Measurements from ENCODE around the gene KMT5C.
A peak's percentile ranks its signal among the peaks of the same experiment; 100 is the strongest.

The KMT5C gene

DNA sequence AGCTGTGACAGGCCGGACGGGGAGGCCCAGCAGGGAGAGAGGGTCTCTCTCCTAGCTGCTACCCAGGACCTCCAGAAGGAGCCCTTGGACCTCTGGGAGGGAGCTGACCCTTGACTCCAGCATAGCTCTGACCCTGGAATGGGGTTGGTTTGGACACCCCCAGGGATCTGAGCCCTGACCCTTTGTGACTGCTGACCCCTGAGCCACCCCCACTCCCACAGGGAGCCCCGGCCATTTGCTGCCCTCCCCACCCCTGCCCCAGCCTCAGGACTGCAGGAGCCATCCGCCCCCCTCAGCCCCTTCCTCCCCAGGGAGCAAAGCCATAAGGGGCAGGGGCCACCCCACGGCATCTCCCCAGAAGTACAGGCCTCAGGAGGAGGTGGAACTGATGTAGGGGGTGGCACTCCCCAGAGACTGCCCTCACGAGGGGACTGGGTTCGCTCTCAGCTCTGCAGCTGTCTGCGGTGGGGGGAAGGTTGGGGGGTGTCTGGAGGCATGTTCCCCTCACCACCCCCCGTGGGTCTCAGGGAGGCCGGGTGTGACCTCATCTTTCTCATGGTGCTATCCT, 7.8 kb downstream of the KMT5C start:
- DNase-seq (ENCODE audit: low spot score), result no peak

DNA sequence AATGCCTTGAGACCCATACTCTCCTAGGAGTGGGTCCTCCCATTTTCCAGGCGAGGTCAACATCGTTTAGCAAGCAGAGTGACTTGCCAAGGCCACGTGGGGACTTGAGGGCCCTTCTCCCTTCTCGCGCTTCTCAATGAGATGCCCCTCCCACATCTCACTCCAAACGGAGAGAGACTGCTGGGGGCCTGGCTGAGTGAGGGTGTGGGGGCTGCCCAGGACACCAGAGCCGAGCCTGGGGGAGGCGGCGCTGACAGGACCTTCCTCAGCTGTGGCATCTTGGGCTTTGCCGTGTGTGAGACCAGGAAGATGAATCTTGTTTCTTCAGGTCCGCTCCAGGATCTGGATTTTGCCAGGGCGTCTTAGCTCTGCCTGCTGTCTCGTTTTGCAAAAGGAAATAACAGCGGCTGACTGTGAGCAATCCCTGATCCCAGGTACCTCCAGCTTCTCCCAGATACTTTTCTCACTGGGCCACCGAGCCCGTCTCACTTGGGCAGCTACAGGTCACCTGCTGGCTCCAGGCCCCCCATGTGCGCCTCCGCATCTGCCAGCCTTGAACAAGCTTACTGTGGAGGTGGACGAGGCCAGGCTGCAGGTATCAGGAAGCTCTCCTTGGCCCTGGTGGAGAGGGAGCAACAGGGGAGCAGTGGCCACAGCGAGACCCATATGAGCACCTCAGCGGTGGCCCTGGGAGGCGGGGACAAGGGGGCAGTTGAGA, 8.8 kb downstream of the KMT5C start:
- DNase-seq (ENCODE audit: low spot score), result no peak

DNA sequence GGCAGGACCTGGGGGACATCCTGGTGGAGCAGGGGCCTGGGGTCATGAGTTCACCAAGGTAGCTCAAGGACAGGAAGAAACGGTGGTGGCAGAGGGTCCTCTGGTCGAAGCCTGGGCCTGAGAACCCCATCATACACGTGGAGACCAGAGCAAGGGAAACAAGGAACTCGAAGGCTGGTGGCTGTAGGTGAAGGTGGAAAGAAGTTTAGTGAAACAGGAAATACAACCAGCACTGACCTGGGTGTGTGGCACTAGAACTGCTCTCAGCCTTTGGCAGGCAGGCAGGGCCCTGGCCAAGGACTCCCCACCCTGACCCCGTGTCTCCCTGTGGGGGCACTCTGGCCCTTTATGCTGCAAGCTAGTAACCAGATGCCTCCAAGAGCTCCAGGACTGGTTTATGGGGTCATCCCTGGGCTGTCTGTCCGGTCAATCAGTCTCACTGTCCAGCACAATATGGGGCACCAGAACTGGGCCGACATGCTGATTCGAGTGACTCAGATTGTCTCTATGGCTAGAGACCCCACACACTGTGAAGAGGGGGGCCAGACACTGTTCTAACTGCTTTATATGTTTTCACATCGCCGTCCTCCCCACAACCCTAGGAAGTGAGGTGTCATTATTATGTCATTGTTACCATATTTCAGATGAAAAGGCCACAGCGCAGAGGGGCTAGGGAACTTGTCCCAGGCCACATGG, 11.1 kb downstream of the KMT5C start:
- DNase-seq (ENCODE audit: low spot score), result no peak

DNA sequence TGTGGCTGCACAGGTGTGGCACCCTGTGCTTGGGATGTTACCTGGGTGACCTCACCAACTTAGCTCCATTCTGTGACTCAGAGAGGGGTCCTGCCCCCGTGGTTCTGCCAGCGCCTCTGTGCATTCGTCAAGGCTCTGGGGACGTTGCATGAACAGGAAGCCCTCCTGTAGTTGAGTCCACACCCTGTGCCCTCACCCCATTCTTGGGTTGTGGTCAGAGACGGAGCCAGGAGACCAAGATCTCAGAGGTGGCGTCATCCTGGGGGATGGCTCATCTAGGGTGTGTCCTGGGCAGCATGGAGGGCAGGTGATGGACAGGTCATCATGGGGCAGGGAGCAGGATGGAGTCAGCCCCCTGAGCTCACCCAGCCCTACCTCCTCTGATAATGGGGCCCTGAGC, 12.4 kb downstream of the KMT5C start:
- no peak for DNase-seq (ENCODE audit: low spot score)

DNA sequence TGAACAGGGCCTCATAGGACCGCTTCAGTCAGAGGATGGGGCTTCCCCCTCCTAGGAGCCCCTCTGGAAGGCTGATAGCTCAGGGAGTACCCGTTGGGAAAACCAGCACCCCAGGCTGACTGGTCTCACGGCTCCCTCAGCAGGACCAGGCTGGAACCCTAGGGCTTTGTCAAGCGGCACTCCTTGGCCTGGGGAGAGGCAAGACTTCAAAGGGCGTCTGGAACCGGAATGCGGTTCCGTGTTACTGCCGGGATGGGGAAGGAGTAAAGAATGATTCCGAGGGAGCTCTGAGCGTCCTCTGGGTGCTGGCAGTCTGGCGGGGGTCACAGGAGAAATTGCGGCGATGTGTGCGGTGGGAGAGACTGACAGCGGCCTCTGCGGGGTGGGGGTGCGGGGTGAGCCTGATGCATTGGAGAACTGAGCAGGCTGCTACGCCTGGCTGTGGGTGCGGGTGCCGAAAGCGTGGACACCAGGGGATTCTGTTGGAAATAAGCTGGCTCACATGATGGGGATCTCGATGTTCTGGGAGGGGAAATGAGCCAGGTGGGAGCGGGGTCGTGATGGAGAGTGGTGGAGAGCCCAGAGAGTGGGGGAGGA, 13.0 kb downstream of the KMT5C start:
- no peak for DNase-seq (ENCODE audit: low spot score)

DNA sequence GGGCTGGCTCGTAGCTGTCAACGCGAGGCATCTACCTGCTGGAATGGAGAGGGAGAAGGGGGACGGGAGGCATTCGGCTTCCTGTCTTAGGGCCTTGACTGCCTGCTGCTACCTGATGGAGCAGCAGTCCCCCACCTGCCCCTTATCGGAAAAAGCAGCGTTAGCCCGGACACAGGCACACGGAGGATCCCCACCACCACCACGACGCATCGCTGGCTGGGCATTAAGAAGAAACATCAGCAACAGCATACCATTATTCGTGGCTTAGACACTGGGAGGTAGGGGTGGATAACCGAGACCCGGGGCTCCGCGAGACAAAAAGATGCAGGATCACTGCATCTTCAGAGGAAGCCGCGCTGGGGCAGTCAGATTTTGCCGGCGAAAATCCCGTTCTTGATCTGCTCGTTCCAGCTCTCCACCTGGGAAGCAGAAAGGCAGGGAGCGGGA, 13.7 kb downstream of the KMT5C start:
- no peak for DNase-seq (ENCODE audit: low spot score)

DNA sequence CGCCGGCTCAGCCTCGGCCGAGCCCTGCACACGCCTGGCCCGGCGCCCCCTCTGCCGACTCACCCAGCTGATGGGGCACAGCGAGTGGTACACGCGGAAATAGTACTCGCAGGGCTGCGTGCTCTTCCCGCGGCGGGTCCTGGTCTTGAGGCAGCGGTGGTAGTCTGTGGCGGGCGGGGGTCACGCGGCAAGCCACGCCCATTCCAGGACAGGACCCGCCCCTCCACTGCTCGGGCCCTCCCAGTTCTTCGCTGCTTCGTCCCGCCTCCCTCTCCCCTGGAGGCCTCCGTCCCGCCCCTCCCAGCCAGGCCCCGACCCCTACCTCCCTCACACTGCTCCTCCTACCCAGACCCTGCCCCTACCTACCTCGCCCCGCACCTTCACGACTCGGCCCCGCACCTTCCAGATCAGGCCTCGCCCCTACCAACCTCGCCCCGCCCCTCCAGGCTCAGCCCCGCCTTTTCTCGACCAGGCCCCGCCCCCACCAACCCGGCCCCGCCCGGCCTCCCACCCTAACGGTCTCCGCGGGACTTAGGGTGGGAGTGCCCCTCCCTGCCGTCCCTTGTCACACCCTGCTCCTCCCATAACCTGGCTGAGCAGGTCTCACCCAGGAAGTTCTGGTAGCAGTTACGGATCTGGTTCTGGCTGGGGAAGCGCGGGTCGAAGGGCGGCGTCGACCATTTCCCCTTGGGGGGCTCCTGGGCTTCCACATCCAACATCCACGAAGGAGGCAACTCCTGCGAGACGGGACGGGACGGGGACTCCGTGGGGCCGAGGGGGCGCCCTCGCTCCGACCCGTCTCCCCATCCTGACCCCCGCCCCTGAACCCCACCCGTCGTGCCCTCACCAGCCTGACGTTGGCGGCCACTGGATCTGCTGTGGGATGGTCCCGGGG, 14.4 kb downstream of the KMT5C start:
- DNase-seq (ENCODE audit: low spot score), result peak; percentile 60

DNA sequence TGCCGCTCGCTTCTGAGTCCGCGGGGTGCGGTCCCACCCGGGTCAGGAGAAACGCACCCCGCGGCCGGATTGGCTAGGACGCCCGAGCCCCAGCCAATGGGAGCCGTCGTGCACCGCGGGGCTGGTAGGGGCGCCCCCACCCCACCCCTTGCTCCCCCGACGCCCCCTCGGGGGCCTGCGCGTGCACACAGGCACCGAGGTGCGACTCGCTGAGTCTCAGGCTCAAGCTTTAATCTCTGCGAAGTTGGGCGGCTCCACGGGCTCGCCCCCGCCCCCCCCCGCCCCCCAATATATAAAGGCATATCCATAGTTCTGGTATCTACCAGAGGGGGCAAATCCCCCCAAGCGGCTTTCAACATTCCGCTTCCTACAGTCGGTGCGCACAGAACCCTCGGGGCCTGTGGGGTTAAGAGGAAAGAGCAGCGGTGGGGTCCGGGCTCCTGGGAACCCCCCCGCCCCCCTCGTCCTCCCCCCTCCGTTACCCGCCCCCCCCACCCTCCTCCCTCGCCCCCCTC, 15.1 kb downstream of the KMT5C start, which contains the start of gene COX6B2:
TSS of gene COX6B2 (minus strand) at position 22 of the 515 bp plus-strand sequence. CDS start 198 bp downstream, outside the sequence.
- DNase-seq (ENCODE audit: low spot score), result no peak

DNA sequence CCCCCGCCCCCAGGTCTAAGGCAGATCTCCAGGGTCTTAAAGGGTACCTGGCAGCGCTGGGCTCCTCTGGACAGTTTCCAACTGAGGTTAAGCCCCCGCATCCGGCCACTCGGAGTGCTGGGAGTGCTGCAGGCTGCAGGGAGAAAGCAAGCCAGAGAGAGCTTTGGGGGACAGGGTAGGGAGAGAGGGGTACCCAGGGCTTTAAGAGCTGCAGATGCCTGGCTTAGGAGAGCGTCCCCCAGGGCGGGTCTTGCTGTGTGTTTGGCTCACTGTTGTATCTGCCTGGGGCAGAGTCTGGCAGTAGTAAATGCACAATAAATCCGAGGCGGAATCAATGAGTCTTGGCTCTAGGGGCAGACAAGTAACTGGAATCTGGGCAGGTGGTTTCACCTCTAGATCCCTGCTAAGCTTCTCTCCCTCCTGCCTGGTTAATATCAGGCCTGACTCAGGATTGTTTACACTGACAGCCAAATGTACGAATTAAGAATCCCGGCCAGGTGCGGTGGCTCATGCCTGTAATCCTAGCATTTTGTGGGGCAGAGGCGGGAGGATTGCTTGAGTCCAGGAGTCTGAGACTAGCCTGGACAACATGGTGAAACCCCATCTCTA, 15.6 kb downstream of the KMT5C start:
- DNase-seq (ENCODE audit: low spot score), result no peak

DNA sequence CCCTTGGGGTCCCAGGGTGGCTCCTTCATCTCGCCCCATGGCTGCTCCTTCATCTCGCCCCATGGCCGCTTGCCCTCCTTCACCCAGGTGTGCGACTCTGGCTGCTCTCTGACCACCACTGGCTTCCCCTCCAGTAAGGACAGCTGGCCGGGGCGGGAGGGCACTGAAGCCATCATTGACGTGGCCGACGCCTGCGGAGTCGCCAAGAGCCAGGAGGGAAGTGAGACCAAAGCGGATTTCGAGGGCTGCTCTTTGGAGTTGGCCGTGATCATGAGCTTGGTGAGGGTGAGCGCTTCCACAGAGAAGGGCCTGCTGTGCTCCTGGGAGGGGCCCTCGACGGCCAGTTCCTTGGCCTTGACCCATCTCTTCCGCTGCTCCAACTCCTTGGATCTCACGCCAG, 18.8 kb downstream of the KMT5C start:
- DNase-seq (ENCODE audit: low spot score), result no peak

DNA sequence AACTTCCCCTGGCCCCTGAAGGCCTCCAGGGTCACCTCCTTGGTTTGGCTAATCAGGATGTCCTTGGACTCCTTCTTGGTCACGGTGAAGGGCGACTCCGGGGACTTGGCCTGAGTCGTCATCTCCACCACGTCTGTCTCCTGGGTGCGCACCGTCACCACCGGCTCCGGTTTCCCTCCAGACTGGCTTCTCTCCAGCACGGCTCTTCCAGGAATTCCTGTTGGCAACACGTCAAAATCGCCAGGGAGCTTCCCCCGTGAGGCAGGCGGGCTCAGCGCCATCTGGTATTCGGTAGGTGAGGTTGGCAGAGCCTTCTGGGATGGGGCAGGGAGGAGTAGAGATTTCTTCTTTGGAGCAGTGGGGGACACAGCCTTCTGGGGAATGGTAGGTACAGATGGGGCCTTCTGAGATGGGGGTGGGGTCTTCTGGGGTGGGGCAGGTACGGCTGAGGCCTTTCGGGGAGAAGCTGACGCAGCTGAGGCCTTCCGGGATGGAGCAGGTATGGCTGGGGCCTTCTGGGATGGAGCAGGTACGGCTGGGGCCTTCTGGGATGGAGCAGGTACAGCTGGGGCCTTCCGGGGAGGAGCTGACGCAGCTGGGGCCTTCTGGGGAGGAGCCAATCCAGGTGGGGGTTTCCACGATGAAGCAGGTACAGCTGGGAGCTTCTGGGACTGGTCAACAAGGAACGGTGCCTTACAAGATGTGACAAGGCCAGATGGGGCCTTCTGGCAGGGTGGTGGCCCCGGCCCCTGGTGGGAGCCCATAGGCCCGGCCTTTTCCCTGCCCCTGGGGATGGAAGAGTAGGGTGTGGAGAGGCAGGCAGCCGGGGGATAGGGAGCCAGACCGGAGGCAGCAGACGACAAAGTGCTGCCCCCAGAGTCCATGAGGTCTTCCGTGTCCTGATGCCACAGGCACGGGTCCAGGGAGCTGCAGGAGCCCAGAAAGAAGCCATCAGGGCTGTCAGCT, 19.6 kb downstream of the KMT5C start:
- no peak for DNase-seq (ENCODE audit: low spot score)

DNA sequence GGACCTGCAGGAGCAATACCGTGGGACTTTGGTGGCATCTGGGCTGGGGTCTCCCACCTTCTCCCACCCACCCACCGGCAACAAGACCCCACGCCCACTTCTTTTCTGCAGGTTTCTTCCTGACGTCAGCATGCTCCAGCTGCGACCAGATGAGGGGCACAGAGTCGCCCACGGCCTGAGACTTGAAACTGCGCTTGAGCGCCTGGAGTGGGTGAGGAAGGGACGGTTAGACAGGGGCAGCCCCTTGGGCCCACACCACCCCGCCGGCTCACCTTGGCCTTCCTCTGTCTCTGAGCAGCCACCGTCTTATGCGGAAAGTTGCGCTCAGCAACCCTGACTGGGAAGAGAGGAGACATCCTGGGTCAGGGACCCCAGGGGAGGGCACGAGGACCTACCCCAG, 21.2 kb downstream of the KMT5C start:
- DNase-seq (ENCODE audit: low spot score), result no peak

DNA sequence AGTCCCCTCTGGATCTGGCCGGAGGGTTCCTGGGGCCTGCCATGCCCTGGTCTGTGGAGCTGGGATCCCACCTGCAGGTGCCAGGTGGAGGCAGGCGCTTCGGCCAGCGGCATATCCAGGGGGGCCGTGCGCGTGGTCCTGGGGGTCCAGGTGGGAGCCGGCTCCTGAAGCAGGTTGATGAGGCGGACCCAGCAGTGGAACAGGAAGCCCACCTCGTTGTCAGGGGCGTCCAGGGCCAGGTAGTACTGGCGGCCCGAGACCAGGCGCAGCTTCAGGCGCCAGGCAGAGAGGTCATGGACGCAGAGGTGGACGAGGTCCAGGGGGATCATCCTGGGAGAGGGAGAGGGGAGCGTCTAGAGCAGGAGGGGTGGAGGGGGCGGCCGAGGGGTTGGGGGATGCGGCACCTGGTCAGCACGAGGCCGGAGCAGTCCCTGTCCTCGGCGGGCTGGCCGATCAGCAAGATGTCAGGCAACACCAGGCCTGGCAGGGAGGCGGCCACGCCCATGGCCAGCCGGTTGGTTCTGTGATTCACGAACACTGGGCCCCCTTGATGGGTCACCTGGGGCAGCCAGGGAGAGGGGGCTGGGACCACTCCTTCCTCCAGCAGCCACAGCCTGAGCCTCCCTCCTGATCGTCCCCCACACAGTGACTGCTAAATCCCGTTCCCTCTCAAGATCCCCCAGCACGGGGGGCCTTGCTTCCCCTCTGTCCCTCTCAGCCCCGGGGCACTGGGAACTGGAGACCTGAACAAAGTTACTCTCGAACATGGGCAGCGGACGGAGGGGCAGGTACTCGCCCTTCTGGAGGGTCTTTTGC, 22.7 kb downstream of the KMT5C start:
- no peak for DNase-seq (ENCODE audit: low spot score)

DNA sequence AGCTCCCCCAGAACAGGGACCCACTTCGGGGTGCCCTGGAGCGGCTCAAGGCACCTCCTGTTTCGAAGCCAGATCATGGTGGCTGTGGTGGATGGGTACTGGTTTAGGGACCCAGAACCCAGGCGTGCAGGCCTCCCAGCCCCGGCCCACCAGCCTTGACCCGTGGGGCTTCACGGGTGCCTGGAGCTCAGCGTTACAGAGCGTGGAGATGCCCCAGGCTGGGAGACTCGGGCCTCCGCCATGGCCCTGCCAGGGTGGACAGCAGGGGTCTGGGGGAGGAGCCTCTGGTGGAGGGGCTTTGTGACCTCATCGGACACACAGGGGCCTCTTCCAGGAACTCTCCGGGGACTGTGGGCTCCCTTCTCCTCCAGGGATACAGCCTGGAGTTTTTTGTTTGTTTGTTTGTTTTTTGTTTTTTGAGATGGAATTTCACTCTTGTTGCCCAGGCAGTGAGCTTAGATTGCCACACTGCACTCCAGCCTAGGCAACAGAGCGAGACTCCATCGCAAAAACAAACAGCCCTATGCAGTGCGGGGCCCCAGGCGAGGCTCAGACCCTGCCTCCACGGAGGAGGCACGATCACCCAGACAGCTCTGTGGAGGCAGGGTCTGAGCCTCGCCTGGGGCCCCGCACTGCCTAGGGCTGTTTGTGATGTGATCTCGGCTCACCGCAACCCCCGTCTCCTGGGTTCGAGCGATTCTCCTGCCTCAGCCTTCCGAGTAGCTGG, 23.5 kb downstream of the KMT5C start, which contains the start of gene GARIN5B:
TSS of gene GARIN5B (minus strand) at position 271 of the 727 bp plus-strand sequence. CDS start at position 77, 194 bp downstream.
- no peak for DNase-seq (ENCODE audit: low spot score)

DNA sequence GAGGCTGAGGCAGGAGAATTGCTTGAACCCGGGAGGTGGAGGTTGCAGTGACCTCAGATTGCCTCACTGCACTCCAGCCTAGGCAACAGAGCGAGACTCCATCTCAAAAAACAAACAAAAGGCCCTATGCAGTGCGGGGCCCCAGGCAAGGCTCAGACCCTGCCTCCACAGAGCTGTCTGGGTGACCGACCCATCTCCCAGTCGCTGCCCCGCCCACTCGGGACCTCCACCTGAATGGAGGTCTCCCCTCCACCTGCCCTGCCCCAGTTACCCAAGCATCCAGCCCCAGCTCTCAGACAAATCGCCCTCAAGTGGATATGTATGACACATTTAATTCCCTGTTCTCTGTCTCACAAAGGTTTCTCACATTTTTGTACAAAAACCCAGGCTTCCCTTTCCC, 25.6 kb downstream of the KMT5C start:
- DNase-seq (ENCODE audit: low spot score), result no peak

DNA sequence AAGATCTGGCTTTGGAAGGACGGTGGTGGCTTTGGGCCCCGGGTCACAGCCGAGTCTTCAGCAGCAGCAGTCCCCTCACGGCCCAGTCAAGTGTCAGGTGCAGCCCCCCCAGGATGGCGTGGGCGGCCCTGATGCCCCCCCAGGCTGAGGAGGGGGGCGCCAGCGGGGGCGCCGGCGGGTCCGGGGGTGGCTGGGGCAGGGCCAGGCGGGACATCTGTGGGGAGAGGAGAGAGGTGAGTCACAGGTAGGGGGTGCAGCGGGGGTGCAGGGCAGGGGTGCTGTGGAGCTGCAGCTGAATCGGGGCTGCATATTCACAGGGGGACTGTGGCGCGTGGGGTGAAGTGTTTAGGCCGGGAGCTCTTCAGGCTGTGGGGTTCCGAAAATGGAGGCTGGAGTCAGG, 26.3 kb downstream of the KMT5C start:
- no peak for DNase-seq (ENCODE audit: low spot score)

DNA sequence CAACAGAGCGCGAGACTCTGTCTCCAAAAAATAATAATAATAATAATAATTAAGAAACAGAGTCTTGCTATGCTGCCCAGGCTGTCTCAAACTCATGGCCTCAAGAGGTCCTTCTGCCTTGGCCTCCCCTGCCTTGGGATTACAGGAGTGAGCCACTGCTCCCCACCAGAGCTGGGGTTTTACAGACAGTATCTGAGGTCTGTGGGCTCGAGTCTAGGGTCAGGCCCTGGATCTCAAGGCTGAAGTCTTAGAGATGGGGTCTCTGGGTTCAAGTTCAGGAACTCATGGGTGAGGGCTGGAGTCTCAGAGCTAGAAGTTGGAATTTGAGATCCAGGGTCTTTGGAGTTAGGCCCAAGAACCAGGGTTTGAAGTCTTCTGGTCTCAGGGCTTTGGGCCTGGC, 27.1 kb downstream of the KMT5C start:
- no peak for DNase-seq (ENCODE audit: low spot score)

DNA sequence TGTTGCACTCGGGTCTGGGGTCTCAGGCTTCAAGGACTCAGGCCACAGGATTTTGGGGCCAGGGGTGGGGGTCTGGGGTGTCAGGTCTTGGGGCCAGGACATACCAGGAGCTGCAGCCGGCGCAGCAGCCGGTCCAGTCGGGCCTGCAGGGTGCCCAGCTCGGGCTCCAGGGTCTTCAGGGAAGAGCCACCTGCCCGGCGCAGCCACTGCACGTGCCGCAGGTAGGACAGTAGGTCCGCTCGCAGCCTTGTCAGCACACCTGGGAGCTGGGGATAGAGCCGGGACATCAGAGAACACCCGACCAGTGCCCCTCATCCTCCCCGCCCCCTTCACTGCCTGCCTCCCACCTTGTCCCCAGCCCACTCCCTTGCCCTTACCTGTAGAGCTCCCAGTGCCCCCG, 28.4 kb downstream of the KMT5C start:
- no peak for DNase-seq (ENCODE audit: low spot score)

Data from CD4-positive, alpha-beta T cell treated with Interleukin-2 at 100 ng/mL for 4 hours (primary cell).